CD4-positive, alpha-beta T cell treated with Interleukin-1 beta for 1 hour (primary cell): ENCODE results near the gene PAGR1.
"Not testable (repeated sequence)": the region's sequence is repeated elsewhere in the genome, so short reads cannot be mapped to it uniquely, and the experiment has no call there.

Experiments used
- DNase-seq, 2 donors: peaks; one replicate each; pipeline ENCODE4 v3.0.0-alpha.2; 2020 to 2022

The PAGR1 gene

GRCh38 chr16:29813644-29814562 lies 2.0 kb upstream of the PAGR1 start:
- no peak for DNase-seq

- DNase-seq: no peak
Measured at GRCh38 chr16:29814592-29814991, 1.4 kb upstream of the PAGR1 start.

GRCh38 chr16:29815032-29815721 lies 775 bp upstream of the PAGR1 start:
- no peak for DNase-seq

GRCh38 chr16:29816694-29817441 lies 916 bp downstream of the PAGR1 start:
- peak; percentile 49 to 50 for DNase-seq

GRCh38 chr16:29818082-29818481 lies 2.1 kb downstream of the PAGR1 start:
- DNase-seq: no peak

GRCh38 chr16:29819506-29819905 lies 3.6 kb downstream of the PAGR1 start:
- no peak for DNase-seq

- DNase-seq: peak; percentile 46 to 49
Measured at GRCh38 chr16:29820271-29820701, 4.3 kb downstream of the PAGR1 start, which contains the start of gene MVP. Gene MVP (plus strand): TSS chr16:29820462. CDS start chr16:29830550, 10,088 bp downstream.

GRCh38 chr16:29820730-29821642 lies 5.0 kb downstream of the PAGR1 start:
- peak; percentile 57 to 61 for DNase-seq

- no peak for DNase-seq
Measured at GRCh38 chr16:29821643-29822115, 5.7 kb downstream of the PAGR1 start.

GRCh38 chr16:29824589-29825144 lies 8.7 kb downstream of the PAGR1 start:
- DNase-seq: no peak

- peak in 1 of 2 donors; percentile 37 for DNase-seq
Measured at GRCh38 chr16:29825145-29826044, 9.4 kb downstream of the PAGR1 start.

- DNase-seq: no peak
Measured at GRCh38 chr16:29826342-29826695, 10.4 kb downstream of the PAGR1 start.

GRCh38 chr16:29830774-29831173 lies 14.8 kb downstream of the PAGR1 start:
- DNase-seq: no peak

- DNase-seq: no peak
Measured at GRCh38 chr16:29831490-29831889, 15.5 kb downstream of the PAGR1 start.

GRCh38 chr16:29833219-29833618 lies 17.3 kb downstream of the PAGR1 start:
- not testable (repeated sequence) for DNase-seq

GRCh38 chr16:29834079-29834478 lies 18.1 kb downstream of the PAGR1 start:
- DNase-seq: no peak

GRCh38 chr16:29835926-29836325 lies 20.0 kb downstream of the PAGR1 start:
- no peak for DNase-seq

- DNase-seq: no peak
Measured at GRCh38 chr16:29836623-29837022, 20.7 kb downstream of the PAGR1 start.

GRCh38 chr16:29837841-29838240 lies 21.9 kb downstream of the PAGR1 start:
- no peak for DNase-seq

GRCh38 chr16:29839822-29840221 lies 23.9 kb downstream of the PAGR1 start:
- DNase-seq: no peak

GRCh38 chr16:29840240-29840639 lies 24.3 kb downstream of the PAGR1 start:
- DNase-seq: no peak
